SU-DHL-6 (cell line): ENCODE results near the gene DNAJB5.

Experiments
- CTCF ChIP-seq: fragments of 200-600 bp; sonication (generic); IDR thresholded peaks from one replicate; pipeline ENCODE4 v1.5.1; 2017; ENCODE audit warnings: antibody characterized with exemption, mild to moderate bottlenecking, low read length, moderate library complexity; ENCODE audit not compliant: insufficient read depth, poor library complexity, severe bottlenecking
- EZH2phosphoT487 ChIP-seq: fragments of 200-600 bp; sonication (generic), shearing (Covaris generic); conservative IDR thresholded peaks from 2 replicates; pipeline ENCODE4 v1.6.1; 2018; ENCODE audit warnings: mild to moderate bottlenecking, antibody characterized with exemption, low read length, moderate library complexity, mixed read lengths

DNA sequence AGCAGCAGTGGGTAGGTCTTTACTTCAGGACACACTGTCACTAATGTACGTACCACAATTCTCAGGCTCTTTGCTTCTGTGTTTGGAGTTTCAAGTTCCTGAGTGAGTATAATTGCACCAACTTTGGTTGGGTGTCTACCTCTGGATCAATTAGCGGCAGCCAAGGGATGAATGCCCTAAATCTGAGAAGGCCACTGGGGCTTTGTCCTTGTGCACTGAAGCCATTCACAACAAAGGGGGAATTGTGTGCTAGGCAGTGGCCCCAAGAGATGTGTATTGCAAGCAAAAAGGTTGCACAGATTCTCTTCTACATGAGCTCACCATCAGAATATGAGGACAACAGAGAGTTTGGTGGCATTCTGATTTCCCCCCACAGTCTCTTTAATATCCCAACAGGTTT lies 35.3 kb upstream of the DNAJB5 start:
- TF ChIP-seq EZH2phosphoT487: no peak
- no peak for TF ChIP-seq CTCF
